Gastroesophageal sphincter (tissue), 4 donors: Measurements from ENCODE around the gene FAM3B. TPM values are rescaled to one million over a fixed set of nuclear protein-coding genes. Genes with fewer than 3 reads are reported as not detected.

ENCODE experiments used
- ATAC-seq: fragments of 150-250 bp; one replicate; pipeline ENCODE4 v1.9.1; 2016; ENCODE audit warnings: mild to moderate bottlenecking, moderate library complexity
- H3K27ac ChIP-seq, 4 donors: fragments of 200-600 bp; sonication (generic) in 3 of 4; 1 replicate in 3 of 4; 2 replicates in 1 of 4; pipeline ENCODE4 v1.5.1; 2016 to 2019
- H3K27me3 ChIP-seq: fragments of 200-600 bp; sonication (generic); one replicate; pipeline ENCODE4 v1.5.1; 2019
- H3K36me3 ChIP-seq, 2 donors: fragments of 200-600 bp; sonication (generic); one replicate each; pipeline ENCODE4 v1.5.1; 2019; ENCODE audit warnings: control low read depth in 1 of 2
- H3K4me1 ChIP-seq, 3 donors: fragments of 200-600 bp; sonication (generic); 1 replicate in 2 of 3; 2 replicates in 1 of 3; pipeline ENCODE4 v1.5.1; 2016 to 2019; ENCODE audit warnings: control low read depth in 2 of 3
- H3K4me3 ChIP-seq, 2 donors: fragments of 200-600 bp; sonication (generic); one replicate each; pipeline ENCODE4 v1.5.1; 2019; ENCODE audit warnings: mild to moderate bottlenecking in 1 of 2, moderate library complexity in 1 of 2
- H3K9me3 ChIP-seq, 3 donors: fragments of 200-600 bp; sonication (generic); one replicate each; pipeline ENCODE4 v1.5.1; 2017 to 2019; ENCODE audit warnings: control low read depth in 2 of 3
- EP300 ChIP-seq: sonication (generic); formaldehyde crosslinking; IDR thresholded peaks from one replicate; pipeline ENCODE4 v1.6.1; 2017; ENCODE audit warnings: antibody characterized with exemption, mild to moderate bottlenecking
- POLR2A ChIP-seq, 2 donors: fragments of 450-650 bp; IDR thresholded peaks; one replicate each; pipeline ENCODE4 v1.6.1; 2017; ENCODE audit warnings: antibody characterized with exemption in 2 of 2, mild to moderate bottlenecking in 2 of 2, moderate library complexity in 1 of 2
- POLR2AphosphoS5 ChIP-seq: sonication (generic); formaldehyde crosslinking; IDR thresholded peaks from one replicate; pipeline ENCODE4 v1.6.1; 2017; ENCODE audit warnings: antibody characterized with exemption
- WGBS, 2 donors: methylation state at CpG; one replicate each; pipeline ENCODE4 v1.1.5; 2018; ENCODE audit warnings: low coverage in 1 of 2; 5-methylcytosine and 5-hydroxymethylcytosine counted together
- total RNA-seq, 4 donors: library from RNA; depleted of rRNA; stranded (reverse); fragments of >200 nt; gene quantifications; one replicate each; pipeline ENCODE4 v1.1.0, GENCODE V29; 2016
- TF ChIP-seq, protein P1 (sequence below), 4 experiments: fragments of 200-600 bp in 2 of 4; fragments of 450-650 bp in 2 of 4; sonication (generic) in 1 of 4; IDR thresholded peaks; one replicate each; pipeline ENCODE4 v1.5.1; 2017 to 2019; ENCODE audit warnings: antibody characterized with exemption in 4 of 4, mild to moderate bottlenecking in 2 of 4, moderate library complexity in 2 of 4

Gene FAM3B
- total RNA-seq, 4 donors from 2014 or later = 0.31 to 7.1 TPM; not detected in 2

DNA sequence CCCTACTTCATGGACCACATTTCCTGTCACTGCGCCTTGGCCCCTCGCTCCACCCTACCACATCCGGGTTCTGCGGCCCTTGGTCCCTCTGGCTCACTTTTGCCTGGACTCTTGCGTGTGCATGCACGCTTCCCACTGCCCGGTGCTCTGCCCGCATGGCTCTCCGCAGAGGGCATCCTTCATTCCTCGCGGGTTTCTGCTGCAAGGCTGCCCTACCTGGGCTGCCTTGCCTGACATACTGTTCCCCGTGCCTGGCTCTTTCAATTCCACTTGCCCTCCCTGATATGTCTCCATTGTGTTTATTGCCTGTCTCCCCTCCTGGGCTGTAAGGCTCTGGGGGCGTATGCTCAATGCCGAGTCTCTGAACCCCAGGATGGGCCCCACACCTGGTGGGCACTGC lies 71.7 kb downstream of the FAM3B start:
- TF ChIP-seq POLR2A (IDR thresholded peaks at IDR 0.05) = no peak
- TF ChIP-seq, protein P1, sequence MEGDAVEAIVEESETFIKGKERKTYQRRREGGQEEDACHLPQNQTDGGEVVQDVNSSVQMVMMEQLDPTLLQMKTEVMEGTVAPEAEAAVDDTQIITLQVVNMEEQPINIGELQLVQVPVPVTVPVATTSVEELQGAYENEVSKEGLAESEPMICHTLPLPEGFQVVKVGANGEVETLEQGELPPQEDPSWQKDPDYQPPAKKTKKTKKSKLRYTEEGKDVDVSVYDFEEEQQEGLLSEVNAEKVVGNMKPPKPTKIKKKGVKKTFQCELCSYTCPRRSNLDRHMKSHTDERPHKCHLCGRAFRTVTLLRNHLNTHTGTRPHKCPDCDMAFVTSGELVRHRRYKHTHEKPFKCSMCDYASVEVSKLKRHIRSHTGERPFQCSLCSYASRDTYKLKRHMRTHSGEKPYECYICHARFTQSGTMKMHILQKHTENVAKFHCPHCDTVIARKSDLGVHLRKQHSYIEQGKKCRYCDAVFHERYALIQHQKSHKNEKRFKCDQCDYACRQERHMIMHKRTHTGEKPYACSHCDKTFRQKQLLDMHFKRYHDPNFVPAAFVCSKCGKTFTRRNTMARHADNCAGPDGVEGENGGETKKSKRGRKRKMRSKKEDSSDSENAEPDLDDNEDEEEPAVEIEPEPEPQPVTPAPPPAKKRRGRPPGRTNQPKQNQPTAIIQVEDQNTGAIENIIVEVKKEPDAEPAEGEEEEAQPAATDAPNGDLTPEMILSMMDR (IDR thresholded peaks at IDR 0.05) = no peak
- TF ChIP-seq POLR2AphosphoS5 = no peak
- no peak for TF ChIP-seq EP300
- Histone ChIP-seq H3K27me3 (peaks cover 1% of the 10 kb centered on the region), H3K4me3 (no peak overlapping the region), H3K4me1 (no peaks in the 10 kb centered on the region), H3K36me3 (peaks cover 0 to 28% of the 10 kb centered on the region in 2 donors), H3K9me3 (peaks cover 0 to 6% (median 0%) of the 10 kb centered on the region in 3 donors), H3K27ac (peak overlapping the region in 2 of 4 donors; percentile 33 to 55)
- WGBS, 2 donors = 91 to 94% methylated on average over 5 to 13 of the region's 14 CpGs
- ATAC-seq = no peak

GRCh38 chr21:41390043-41390639 lies 73.5 kb downstream of the FAM3B start:
- Histone ChIP-seq H3K27ac (no peak overlapping the region), H3K9me3 (peaks cover 0 to 6% (median 0%) of the 10 kb centered on the region in 3 donors), H3K4me1 (no peaks in the 10 kb centered on the region), H3K4me3 (no peak overlapping the region), H3K36me3 (peaks cover 0 to 23% of the 10 kb centered on the region in 2 donors), H3K27me3 (peaks cover 15% of the 10 kb centered on the region)
- TF ChIP-seq POLR2AphosphoS5 = no peak
- no peak for TF ChIP-seq EP300
- TF ChIP-seq, protein P1 (IDR thresholded peaks at IDR 0.05) = no peak
- TF ChIP-seq POLR2A (IDR thresholded peaks at IDR 0.05) = no peak
- 89 to 94% methylated on average over 5 to 9 of the region's 17 CpGs for WGBS, 2 donors
- ATAC-seq = no peak

- no peak for ATAC-seq
- H3K9me3 ChIP-seq = peaks cover 0 to 6% (median 0%) of the 10 kb centered on the region in 3 donors
- peaks cover 0 to 46% of the 10 kb centered on the region in 2 donors for H3K36me3 ChIP-seq
- no peak overlapping the region for H3K27ac ChIP-seq
- 87 to 89% methylated on average over 5 to 8 of the region's 8 CpGs for WGBS, 2 donors
- peaks cover 15% of the 10 kb centered on the region for H3K27me3 ChIP-seq
- H3K4me1 ChIP-seq = no peaks in the 10 kb centered on the region
- no peak overlapping the region for H3K4me3 ChIP-seq
- no peak for TF ChIP-seq POLR2A (IDR thresholded peaks at IDR 0.05)
- no peak for TF ChIP-seq EP300
- TF ChIP-seq POLR2AphosphoS5 = no peak
- TF ChIP-seq, protein P1 (IDR thresholded peaks at IDR 0.05) = no peak
Measured at GRCh38 chr21:41393876-41394465, 77.4 kb downstream of the FAM3B start.

- Histone ChIP-seq H3K4me3 (no peak overlapping the region), H3K36me3 (peaks cover 0 to 64% of the 10 kb centered on the region in 2 donors), H3K27ac (no peak overlapping the region), H3K4me1 (no peaks in the 10 kb centered on the region), H3K9me3 (no peaks in the 10 kb centered on the region), H3K27me3 (peaks cover 20% of the 10 kb centered on the region)
- ATAC-seq = peak; percentile 70
- WGBS, 2 donors = 75 to 76% methylated on average over 4 of the region's 7 CpGs
- TF ChIP-seq POLR2A (IDR thresholded peaks at IDR 0.05) = no peak
- TF ChIP-seq EP300 = no peak
- TF ChIP-seq POLR2AphosphoS5 = no peak
- TF ChIP-seq, protein P1 (IDR thresholded peaks at IDR 0.05) = no peak
Measured at GRCh38 chr21:41396558-41397075, 80.0 kb downstream of the FAM3B start.
